IMR-90 (cell line): ENCODE data around the gene VAMP8. TPM values are rescaled to one million over a fixed set of nuclear protein-coding genes. Genes with fewer than 3 reads are reported as not detected.

Experiments used
- ATAC-seq: fragments of 200-7000 bp; cut with Tn5 transposase; 2 replicates; pipeline ENCODE4 v1.9.1; 2020; ENCODE audit warnings: low read depth, mild to moderate bottlenecking, moderate library complexity
- BruUV-seq: library from RNA; stranded (reverse); fragments of 400-500 nt; replicated peaks from 2 replicates; lab custom pipeline; 2021; lab: Mats Ljungman, UMichigan
- CTCF ChIA-PET: fragments of 300-600 bp; formaldehyde crosslinking; extraction: SDS; loops from one replicate; lab custom pipeline; 2021; ENCODE audit warnings: antibody characterized with exemption; lab: Yijun Ruan, JAX
- POLR2A ChIA-PET: fragments of 300-600 bp; sonication (Branson Sonifier 250); formaldehyde crosslinking; loops from one replicate; lab custom pipeline; 2022; ENCODE audit warnings: antibody characterized with exemption; ENCODE audit not compliant: unreplicated experiment; lab: Charles Lee
- DNase-seq: peaks from one replicate; pipeline ENCODE4 v3.0.0; 2013
- H2AFZ ChIP-seq: replicated peaks from 2 replicates; pipeline ENCODE3; 2013; ENCODE audit warnings: low read length, mild to moderate bottlenecking; ENCODE audit not compliant: poor library complexity
- H2AK5ac ChIP-seq: 2 replicates; pipeline ENCODE4 v1.6.1; 2013; ENCODE audit warnings: low read depth, low read length, inconsistent platforms
- H2AK9ac ChIP-seq: replicated peaks from 2 replicates; pipeline ENCODE3; 2013; ENCODE audit warnings: mild to moderate bottlenecking, low read depth, low read length, moderate library complexity; ENCODE audit not compliant: poor library complexity
- H2BK120ac ChIP-seq: 2 replicates; pipeline ENCODE4 v1.6.1; 2013; ENCODE audit warnings: low read depth, low read length, inconsistent platforms
- H2BK15ac ChIP-seq: 3 replicates; pipeline ENCODE4 v1.6.1; 2013; ENCODE audit warnings: low read depth, low read length, inconsistent platforms
- H2BK20ac ChIP-seq: 2 replicates; pipeline ENCODE4 v1.6.1; 2013; ENCODE audit warnings: low read depth, mild to moderate bottlenecking, inconsistent platforms, low read length, moderate library complexity
- H2BK5ac ChIP-seq: 2 replicates; pipeline ENCODE4 v1.6.1; 2013; ENCODE audit warnings: mild to moderate bottlenecking, low read depth, low read length, inconsistent platforms; ENCODE audit not compliant: poor library complexity, severe bottlenecking
- H3K14ac ChIP-seq: replicated peaks from 2 replicates; pipeline ENCODE4 v1.6.1; 2013; ENCODE audit warnings: low read depth, low read length, inconsistent platforms
- H3K18ac ChIP-seq: 2 replicates; pipeline ENCODE4 v1.6.1; 2013; ENCODE audit warnings: low read depth, low read length, control low read depth
- H3K23ac ChIP-seq: 2 replicates; pipeline ENCODE4 v1.6.1; 2013; ENCODE audit warnings: low read depth, low read length, inconsistent platforms
- H3K27ac ChIP-seq: 2 replicates; pipeline ENCODE4 v1.5.1; 2013; ENCODE audit warnings: mild to moderate bottlenecking, control low read depth, low read length; ENCODE audit not compliant: insufficient read depth
- H3K27me3 ChIP-seq: 2 replicates; pipeline ENCODE4 v1.6.1; 2013; ENCODE audit warnings: low read length; ENCODE audit not compliant: control insufficient read depth, insufficient read depth
- H3K36me3 ChIP-seq: 2 replicates; pipeline ENCODE4 v1.6.1; 2013; ENCODE audit warnings: low read length, mixed read lengths; ENCODE audit not compliant: control insufficient read depth, insufficient read depth
- H3K4ac ChIP-seq: 2 replicates; pipeline ENCODE4 v1.6.1; 2013; ENCODE audit warnings: low read depth, low read length, inconsistent platforms
- H3K4me1 ChIP-seq: 2 replicates; pipeline ENCODE4 v1.6.1; 2013; ENCODE audit warnings: low read length, mixed read lengths; ENCODE audit not compliant: control insufficient read depth, insufficient read depth
- H3K4me2 ChIP-seq: 2 replicates; pipeline ENCODE4 v1.6.1; 2013; ENCODE audit warnings: low read depth, mild to moderate bottlenecking, control low read depth, low read length, moderate library complexity
- H3K4me3 ChIP-seq: 2 replicates; pipeline ENCODE4 v1.5.1; 2013; ENCODE audit warnings: low read depth, mild to moderate bottlenecking, control low read depth, low read length, moderate library complexity; ENCODE audit not compliant: insufficient read depth
- H3K56ac ChIP-seq: 2 replicates; pipeline ENCODE4 v1.6.1; 2013; ENCODE audit warnings: low read length, inconsistent platforms; ENCODE audit not compliant: insufficient read depth; ENCODE audit errors: extremely low read depth
- H3K79me1 ChIP-seq, 2 experiments: 2 replicates each; pipeline ENCODE4 v1.6.1; 2013; ENCODE audit warnings: low read length in 2 of 2, inconsistent platforms in 1 of 2, low read depth in 1 of 2
- H3K9ac ChIP-seq: 2 replicates; pipeline ENCODE4 v1.6.1; 2013; ENCODE audit warnings: low read depth, low read length, control low read depth
- H3K9me1 ChIP-seq: 2 replicates; pipeline ENCODE4 v1.6.1; 2013; ENCODE audit warnings: low read length, inconsistent platforms; ENCODE audit not compliant: insufficient read depth
- H3K9me3 ChIP-seq: 2 replicates; pipeline ENCODE4 v1.6.1; 2013; ENCODE audit warnings: low read length; ENCODE audit not compliant: control insufficient read depth, insufficient read depth
- H4K20me1 ChIP-seq: 2 replicates; pipeline ENCODE4 v1.6.1; 2013; ENCODE audit warnings: low read length, inconsistent platforms; ENCODE audit not compliant: insufficient read depth
- H4K5ac ChIP-seq: 2 replicates; pipeline ENCODE4 v1.6.1; 2013; ENCODE audit warnings: mild to moderate bottlenecking, low read depth, low read length, control low read depth
- H4K8ac ChIP-seq, 2 experiments: 2 replicates each; pipeline ENCODE4 v1.6.1; 2013; ENCODE audit warnings: low read depth in 2 of 2, low read length in 2 of 2, control low read depth in 1 of 2, inconsistent platforms in 1 of 2
- H4K91ac ChIP-seq: 2 replicates; pipeline ENCODE4 v1.6.1; 2013; ENCODE audit warnings: low read depth, low read length, inconsistent platforms; ENCODE audit not compliant: insufficient read depth
- MAFK ChIP-seq: IDR thresholded peaks from 2 replicates; pipeline ENCODE4 v1.6.1; 2012; ENCODE audit warnings: low read depth, low read length, improper control_type of control experiment
- MXI1 ChIP-seq: IDR thresholded peaks from 2 replicates; pipeline ENCODE4 v1.6.1; 2012; ENCODE audit warnings: low read depth, mild to moderate bottlenecking, low read length, moderate library complexity, borderline replicate concordance
- NFE2L2 ChIP-seq: fragments of 150-350 bp; IDR thresholded peaks from 2 replicates; pipeline ENCODE4 v1.6.1; 2016; ENCODE audit warnings: low read depth, mild to moderate bottlenecking, low read length
- POLR2A ChIP-seq: IDR thresholded peaks from 2 replicates; pipeline ENCODE4 v1.6.1; 2012; ENCODE audit warnings: mild to moderate bottlenecking, low read depth, low read length
- RAD21 ChIP-seq: IDR thresholded peaks from 2 replicates; pipeline ENCODE4 v1.6.1; 2012; ENCODE audit warnings: low read length, improper control_type of control experiment
- RFX5 ChIP-seq: IDR thresholded peaks from 2 replicates; pipeline ENCODE4 v1.8.0; 2012; ENCODE audit warnings: low read depth, mild to moderate bottlenecking, low read length, moderate library complexity
- SMC3 ChIP-seq: fragments of 150-350 bp; IDR thresholded peaks from 2 replicates; pipeline ENCODE4 v1.6.1; 2016; ENCODE audit warnings: low read depth, mild to moderate bottlenecking, antibody characterized with exemption, low read length, moderate library complexity
- USF2 ChIP-seq: fragments of 150-350 bp; IDR thresholded peaks from 2 replicates; pipeline ENCODE4 v1.6.1; 2017; ENCODE audit warnings: mild to moderate bottlenecking, antibody characterized with exemption, low read length, low read depth
- WGBS, 2 experiments: methylation state at CpG; one replicate each; pipeline versions ENCODE4 v1.1.5 to v1.1.7; 2013; ENCODE audit warnings: missing lambda C conversion rate in 2 of 2; ENCODE audit not compliant: insufficient read length in 1 of 2; ENCODE audit errors: extremely low coverage in 2 of 2; 5-methylcytosine and 5-hydroxymethylcytosine counted together
- dilution Hi-C: fragments of 300-500 bp; cut with HindIII; formaldehyde crosslinking; loops from one replicate; pipeline ENCODE4 v1.14.3; 2018; ENCODE audit warnings: low sequenced_read_pairs; ENCODE audit not compliant: unreplicated experiment
- in situ Hi-C: fragments of 300-500 bp; cut with MboI; formaldehyde crosslinking; loops from 3 replicates; pipeline ENCODE4 v1.14.3; 2019; ENCODE audit warnings: low sequenced_read_pairs, inconsistent platforms, mixed read lengths
- intact Hi-C: fragments of 100-400 bp; cut with micrococcal nuclease; formaldehyde crosslinking; loops from 2 replicates; pipeline ENCODE4 v1.10.0; 2022
- polyA plus RNA-seq, 3 experiments: library from polyadenylated mRNA; depleted of rRNA; stranded (reverse); fragments of >200 nt; gene quantifications; 2 replicates each; pipeline ENCODE4 v1.2.3, GENCODE V29; 2012; ENCODE audit warnings: low replicate concordance in 1 of 3
- total RNA-seq: library from RNA; depleted of rRNA; stranded (reverse); fragments of >200 nt; gene quantifications from 2 replicates; pipeline ENCODE4 v1.2.3, GENCODE V29; 2012

VAMP8 gene
- total and polyA plus RNA-seq, 2 of the 4 experiments (the other 2 are of a cell fraction), result 0.90 to 1.9 TPM

- Histone ChIP-seq H4K91ac (no peak overlapping the region), H2BK20ac (no peak overlapping the region), H3K18ac (no peak overlapping the region), H3K9ac (no peak overlapping the region), H3K36me3 (no peaks in the 10 kb centered on the region), H2AK9ac (no peak overlapping the region), H2BK120ac (no peak overlapping the region), H3K14ac (no peak overlapping the region), H3K27me3 (peaks cover 7% of the 10 kb centered on the region), H4K20me1 (no peaks in the 10 kb centered on the region), H3K79me1 (peaks cover 0 to 5% of the 10 kb centered on the region in 2 experiments; a peak in 1 of 4 replicates), H3K9me1 (no peaks in the 10 kb centered on the region), H3K4me1 (no peaks in the 10 kb centered on the region), H3K23ac (no peak overlapping the region), H4K5ac (no peak overlapping the region), H3K9me3 (no peaks in the 10 kb centered on the region), H2AK5ac (no peak overlapping the region), H3K4me2 (no peak overlapping the region), H3K27ac (no peak overlapping the region), H2BK5ac (no peak overlapping the region), H3K4me3 (no peak overlapping the region), H3K56ac (no peak overlapping the region), H2AFZ (no peak overlapping the region), H3K4ac (no peak overlapping the region), H2BK15ac (no peak overlapping the region), H4K8ac (no peak overlapping the region)
- ATAC-seq, result no peak
- WGBS, 2 experiments, result 100% methylated on average over 1 of the region's 4 CpGs; no CpG with 5 or more reads in 1 of the 2 experiments
- no TSS peak for BruUV-seq
- ChIA-PET POLR2A (no interaction called here), CTCF (no interaction called here)
- no peak for DNase-seq
- in situ Hi-C loops, result no loop called here
- dilution Hi-C loops, result no loop called here
- intact Hi-C loops, result no loop called here
- TF ChIP-seq NFE2L2 (no peak), POLR2A (no peak), RAD21 (no peak), MXI1 (no peak), SMC3 (no peak), MAFK (no peak), RFX5 (no peak), USF2 (no peak)
These were observed 11.1 kb upstream of the VAMP8 start for GRCh38 chr2:85566265-85566664.
